Measurements from ENCODE around the gene PRRC2A. TPM values are rescaled to one million over a fixed set of nuclear protein-coding genes. Genes with fewer than 3 reads are reported as not detected.
A peak's percentile ranks its signal among the peaks of the same experiment; 100 is the strongest.

The PRRC2A gene
- total and polyA plus RNA-seq, 10 donors: 84.1 to 198 (median 155) TPM

- H3K36me3 ChIP-seq: peaks cover 0 to 22% (median 1%) of the 10 kb centered on the region in 6 donors
- no peak for TF ChIP-seq POLR2AphosphoS5 (IDR thresholded peaks at IDR 0.05)
- intact Hi-C loops (cut with DNase I; ENCODE audit: low total_unique reads): no loop called here
- peak overlapping the region in 1 of 8 donors; percentile 97 for H3K4me3 ChIP-seq
- H3K9me3 ChIP-seq: no peaks in the 10 kb centered on the region
- 74 to 97% (median 86%) methylated on average over 3 of the region's 3 CpGs for WGBS, 5 donors
- DNase-seq: no peak
- H3K27ac ChIP-seq: peak overlapping the region in 7 of 8 donors; percentile 91 to 98 (median 96)
- no peaks in the 10 kb centered on the region for H3K27me3 ChIP-seq (replicated peaks in 1 of 7)
- H3K4me1 ChIP-seq: peaks cover 48 to 94% (median 87%) of the 10 kb centered on the region in 6 donors
Observed at GRCh38 chr6:31579119-31579505, 41.4 kb upstream of the PRRC2A start.

GRCh38 chr6:31579546-31580437 is 40.7 kb upstream of the PRRC2A start:
- TF ChIP-seq POLR2A (IDR thresholded peaks at IDR 0.05): no peak
- no peak for TF ChIP-seq CTCF (IDR thresholded peaks at IDR 0.05 in 8 of 11, conservative IDR thresholded peaks at IDR 0.05 in 3 of 11)
- no peak for TF ChIP-seq POLR2AphosphoS5 (IDR thresholded peaks at IDR 0.05)
- intact Hi-C loops (cut with DNase I; ENCODE audit: low total_unique reads): no loop called here
- peak overlapping the region; percentile 27 to 98 (median 96) for H3K27ac ChIP-seq
- peak overlapping the region; percentile 61 to 97 (median 82) for H3K4me3 ChIP-seq
- no peak for DNase-seq
- peaks cover 49 to 94% (median 87%) of the 10 kb centered on the region in 6 donors for H3K4me1 ChIP-seq
- H3K36me3 ChIP-seq: peaks cover 0 to 22% (median 1%) of the 10 kb centered on the region in 6 donors
- no peaks in the 10 kb centered on the region for H3K9me3 ChIP-seq
- no peaks in the 10 kb centered on the region for H3K27me3 ChIP-seq (replicated peaks in 1 of 7)
- WGBS, 5 donors: 66 to 81% (median 73%) methylated on average over 8 of the region's 8 CpGs

- Histone ChIP-seq H3K4me3 (peak overlapping the region; percentile 61 to 97 (median 82)), H3K27ac (peak overlapping the region; percentile 66 to 98 (median 96)), H3K36me3 (peaks cover 0 to 22% (median 1%) of the 10 kb centered on the region in 6 donors), H3K4me1 (peaks cover 51 to 94% (median 87%) of the 10 kb centered on the region in 6 donors), H3K27me3 (replicated peaks in 1 of 7) (no peaks in the 10 kb centered on the region), H3K9me3 (no peaks in the 10 kb centered on the region)
- 24 to 34% (median 25%) methylated on average over 11 of the region's 11 CpGs for WGBS, 5 donors
- intact Hi-C loops (cut with DNase I; ENCODE audit: low total_unique reads): no loop called here
- no peak for DNase-seq
- TF ChIP-seq POLR2A (IDR thresholded peaks at IDR 0.05) (no peak), CTCF (IDR thresholded peaks at IDR 0.05 in 8 of 11, conservative IDR thresholded peaks at IDR 0.05 in 3 of 11) (no peak), POLR2AphosphoS5 (IDR thresholded peaks at IDR 0.05) (no peak)
Observed at GRCh38 chr6:31580438-31580740, 40.1 kb upstream of the PRRC2A start.

- WGBS, 5 donors: 0 to 1% (median 0%) methylated on average over 30 to 62 of the region's 62 CpGs
- peak; percentile 99 for DNase-seq
- intact Hi-C loops (cut with DNase I; ENCODE audit: low total_unique reads): no loop called here
- Histone ChIP-seq H3K4me1 (peaks cover 56 to 94% (median 91%) of the 10 kb centered on the region in 6 donors), H3K9me3 (no peaks in the 10 kb centered on the region), H3K27ac (peak overlapping the region; percentile 66 to 98 (median 96)), H3K4me3 (peak overlapping the region; percentile 61 to 97 (median 82)), H3K36me3 (peaks cover 0 to 22% (median 1%) of the 10 kb centered on the region in 6 donors), H3K27me3 (replicated peaks in 1 of 7) (no peaks in the 10 kb centered on the region)
- TF ChIP-seq POLR2A (IDR thresholded peaks at IDR 0.05) (peak; percentile 29 to 43 (median 38)), CTCF (IDR thresholded peaks at IDR 0.05 in 8 of 11, conservative IDR thresholded peaks at IDR 0.05 in 3 of 11) (peak; percentile 92 to 100 (median 98)), POLR2AphosphoS5 (IDR thresholded peaks at IDR 0.05) (peak; percentile 85 to 94 (median 93))
Observed at GRCh38 chr6:31580807-31581433, 39.6 kb upstream of the PRRC2A start.
